Central memory CD8-positive, alpha-beta T cell (primary cell): ENCODE data around the gene PSKH1.

Experiments used
- ATAC-seq: fragments of 150-1000 bp; cut with Tn5 transposase; replicated peaks from 2 replicates; pipeline ENCODE4 v1.10.0; 2022; ENCODE audit warnings: mild to moderate bottlenecking, moderate FRiP score, moderate number of reproducible peaks; ENCODE audit not compliant: poor library complexity, severe bottlenecking; ENCODE audit errors: extremely low read depth
- DNase-seq, 2 donors: peaks; one replicate each; pipeline ENCODE4 v3.0.0; 2021; ENCODE audit warnings: low spot score in 2 of 2
- H3K27ac Mint-ChIP-seq: one replicate; pipeline ENCODE4 v1.8.0; 2022; ENCODE audit warnings: low read depth, mild to moderate bottlenecking, moderate library complexity, mixed read lengths
- H3K27me3 Mint-ChIP-seq: one replicate; pipeline ENCODE4 v1.8.0; 2022; ENCODE audit warnings: mixed read lengths
- H3K36me3 Mint-ChIP-seq: one replicate; pipeline ENCODE4 v1.8.0; 2022; ENCODE audit warnings: mild to moderate bottlenecking, moderate library complexity, mixed read lengths; ENCODE audit not compliant: insufficient read depth
- H3K4me1 Mint-ChIP-seq: one replicate; pipeline ENCODE4 v1.8.0; 2022; ENCODE audit warnings: mixed read lengths
- H3K4me3 Mint-ChIP-seq: one replicate; pipeline ENCODE4 v1.8.0; 2022; ENCODE audit warnings: mild to moderate bottlenecking, moderate library complexity, mixed read lengths
- H3K9me3 Mint-ChIP-seq: one replicate; pipeline ENCODE4 v1.8.0; 2022; ENCODE audit warnings: mixed read lengths

PSKH1 gene

GRCh38 chr16:67872631-67873434 lies 20.2 kb upstream of the PSKH1 start, which contains the start of gene EDC4:
TSS of gene EDC4 (plus strand) at chr16:67873052. CDS start at chr16:67873262, 210 bp downstream.
- Mint-ChIP-seq H3K9me3 (no peaks in the 10 kb centered on the region), H3K4me1 (peaks cover 27% of the 10 kb centered on the region), H3K4me3 (peak within 1 kb of the TSS; percentile 86), H3K27ac (peak within 1 kb of the TSS; percentile 87), H3K36me3 (peaks cover 29% of the 10 kb centered on the region), H3K27me3 (no peaks in the 10 kb centered on the region)
- DNase-seq (peak; percentile 80 to 82), ATAC-seq (peak; percentile 90)

- peak; percentile 20 for ATAC-seq
- H3K4me1 Mint-ChIP-seq = peaks cover 27% of the 10 kb centered on the region
- no peaks in the 10 kb centered on the region for H3K27me3 Mint-ChIP-seq
- DNase-seq = no peak
- no peaks in the 10 kb centered on the region for H3K9me3 Mint-ChIP-seq
- peak overlapping the region; percentile 86 for H3K4me3 Mint-ChIP-seq
- peaks cover 29% of the 10 kb centered on the region for H3K36me3 Mint-ChIP-seq
- peak overlapping the region; percentile 87 for H3K27ac Mint-ChIP-seq
These were observed 19.4 kb upstream of the PSKH1 start for GRCh38 chr16:67873435-67874370.

GRCh38 chr16:67874372-67874771 lies 18.7 kb upstream of the PSKH1 start:
- Mint-ChIP-seq H3K27me3 (no peaks in the 10 kb centered on the region), H3K36me3 (peaks cover 28% of the 10 kb centered on the region), H3K27ac (no peak overlapping the region), H3K9me3 (no peaks in the 10 kb centered on the region), H3K4me1 (peaks cover 27% of the 10 kb centered on the region), H3K4me3 (peak overlapping the region; percentile 86)
- DNase-seq (no peak), ATAC-seq (no peak)

- Mint-ChIP-seq H3K9me3 (no peaks in the 10 kb centered on the region), H3K36me3 (peaks cover 29% of the 10 kb centered on the region), H3K27ac (no peak overlapping the region), H3K4me1 (peaks cover 27% of the 10 kb centered on the region), H3K4me3 (no peak overlapping the region), H3K27me3 (no peaks in the 10 kb centered on the region)
- ATAC-seq (no peak), DNase-seq (no peak)
These were observed 16.0 kb upstream of the PSKH1 start for GRCh38 chr16:67877064-67877463.

GRCh38 chr16:67878232-67878631 lies 14.8 kb upstream of the PSKH1 start:
- ATAC-seq (no peak), DNase-seq (no peak)
- Mint-ChIP-seq H3K27me3 (no peaks in the 10 kb centered on the region), H3K4me3 (no peak overlapping the region), H3K27ac (no peak overlapping the region), H3K4me1 (peaks cover 30% of the 10 kb centered on the region), H3K9me3 (no peaks in the 10 kb centered on the region), H3K36me3 (peaks cover 27% of the 10 kb centered on the region)

- ATAC-seq = no peak
- H3K27me3 Mint-ChIP-seq = no peaks in the 10 kb centered on the region
- peaks cover 24% of the 10 kb centered on the region for H3K36me3 Mint-ChIP-seq
These were observed 14.2 kb upstream of the PSKH1 start for GRCh38 chr16:67878846-67879245.

GRCh38 chr16:67879462-67879861 lies 13.6 kb upstream of the PSKH1 start:
- Mint-ChIP-seq H3K4me1 (peaks cover 26% of the 10 kb centered on the region), H3K4me3 (no peak overlapping the region), H3K9me3 (no peaks in the 10 kb centered on the region), H3K27ac (no peak overlapping the region), H3K27me3 (no peaks in the 10 kb centered on the region), H3K36me3 (peaks cover 23% of the 10 kb centered on the region)
- DNase-seq (no peak), ATAC-seq (no peak)

More at GRCh38 chr16:67878846-67879245, 14.2 kb upstream of the PSKH1 start:
- no peak for DNase-seq
- H3K27ac Mint-ChIP-seq = no peak overlapping the region
- H3K9me3 Mint-ChIP-seq = no peaks in the 10 kb centered on the region
- H3K4me3 Mint-ChIP-seq = no peak overlapping the region
- peaks cover 32% of the 10 kb centered on the region for H3K4me1 Mint-ChIP-seq

- Mint-ChIP-seq H3K36me3 (peaks cover 24% of the 10 kb centered on the region), H3K27me3 (no peaks in the 10 kb centered on the region), H3K27ac (no peak overlapping the region), H3K9me3 (no peaks in the 10 kb centered on the region), H3K4me3 (no peak overlapping the region), H3K4me1 (peaks cover 22% of the 10 kb centered on the region)
- ATAC-seq (no peak), DNase-seq (no peak)
These were observed 13.1 kb upstream of the PSKH1 start for GRCh38 chr16:67879936-67880335.

- no peaks in the 10 kb centered on the region for H3K27me3 Mint-ChIP-seq
- H3K9me3 Mint-ChIP-seq = no peaks in the 10 kb centered on the region
- ATAC-seq = no peak
- H3K27ac Mint-ChIP-seq = peak overlapping the region; percentile 29
- peaks cover 16% of the 10 kb centered on the region for H3K4me1 Mint-ChIP-seq
- H3K4me3 Mint-ChIP-seq = no peak overlapping the region
- DNase-seq = no peak
- peaks cover 22% of the 10 kb centered on the region for H3K36me3 Mint-ChIP-seq
These were observed 12.5 kb upstream of the PSKH1 start for GRCh38 chr16:67880584-67880983.

- no peak overlapping the region for H3K4me3 Mint-ChIP-seq
- H3K27ac Mint-ChIP-seq = no peak overlapping the region
- H3K4me1 Mint-ChIP-seq = peaks cover 9% of the 10 kb centered on the region
- H3K27me3 Mint-ChIP-seq = no peaks in the 10 kb centered on the region
- H3K36me3 Mint-ChIP-seq = peaks cover 21% of the 10 kb centered on the region
- no peak for DNase-seq
- ATAC-seq = no peak
- H3K9me3 Mint-ChIP-seq = no peaks in the 10 kb centered on the region
These were observed 11.4 kb upstream of the PSKH1 start for GRCh38 chr16:67881621-67882161.

GRCh38 chr16:67882374-67883145 lies 10.5 kb upstream of the PSKH1 start:
- DNase-seq (no peak), ATAC-seq (no peak)
- H3K4me1 Mint-ChIP-seq = peaks cover 9% of the 10 kb centered on the region
- H3K9me3 Mint-ChIP-seq = no peaks in the 10 kb centered on the region
- no peaks in the 10 kb centered on the region for H3K27me3 Mint-ChIP-seq
- H3K4me3 Mint-ChIP-seq = no peak overlapping the region
- peaks cover 19% of the 10 kb centered on the region for H3K36me3 Mint-ChIP-seq
- no peak overlapping the region for H3K27ac Mint-ChIP-seq
